Fibroblast of the aortic adventitia (primary cell): Measurements from ENCODE around the gene CYP46A1. TPM values are rescaled to one million over a fixed set of nuclear protein-coding genes. Genes with fewer than 3 reads are reported as not detected.

Source experiments
- DNase-seq: peaks from one replicate; pipeline ENCODE4 v3.0.0-alpha.2; 2010; ENCODE audit warnings: low read depth
- H3K4me3 ChIP-seq: 2 replicates; pipeline ENCODE4 v1.5.1; 2011; ENCODE audit warnings: low read depth, mild to moderate bottlenecking, control low read depth, low read length, moderate library complexity
- CTCF ChIP-seq: IDR thresholded peaks from 2 replicates; pipeline ENCODE4 v1.5.1; 2011; ENCODE audit warnings: mild to moderate bottlenecking, low read length, control low read depth, inconsistent platforms; ENCODE audit not compliant: insufficient read depth
- total RNA-seq: library from RNA; depleted of rRNA; stranded (reverse); fragments of >200 nt; gene quantifications from 2 replicates; pipeline ENCODE4 v1.2.3, GENCODE V29; 2012; ENCODE audit warnings: low replicate concordance

CYP46A1 gene
- total RNA-seq, 1 donor, result 0.36 TPM

GRCh38 chr14:99713972-99714371 lies 29.9 kb downstream of the CYP46A1 start:
- no peak for DNase-seq
- TF ChIP-seq CTCF, result no peak
- no peak overlapping the region for H3K4me3 ChIP-seq

GRCh38 chr14:99715266-99716000 lies 31.3 kb downstream of the CYP46A1 start:
- TF ChIP-seq CTCF, result no peak
- H3K4me3 ChIP-seq, result no peak overlapping the region
- DNase-seq, result no peak

- H3K4me3 ChIP-seq, result no peak overlapping the region
- no peak for DNase-seq
- no peak for TF ChIP-seq CTCF
These were observed 32.2 kb downstream of the CYP46A1 start for GRCh38 chr14:99716091-99716849.

GRCh38 chr14:99716850-99717681 lies 33.0 kb downstream of the CYP46A1 start:
- TF ChIP-seq CTCF, result no peak
- no peak overlapping the region for H3K4me3 ChIP-seq
- DNase-seq, result no peak

- TF ChIP-seq CTCF, result no peak
- no peak overlapping the region for H3K4me3 ChIP-seq
- no peak for DNase-seq
These were observed 33.5 kb downstream of the CYP46A1 start for GRCh38 chr14:99717682-99718013.

GRCh38 chr14:99718031-99718810 lies 34.1 kb downstream of the CYP46A1 start:
- DNase-seq, result no peak
- no peak overlapping the region for H3K4me3 ChIP-seq
- TF ChIP-seq CTCF, result no peak
